Mesenchymal stem cell (in vitro differentiated cells and primary cell): ENCODE results near the gene HELLS.
"Not testable (repeated sequence)": the region's sequence is repeated elsewhere in the genome, so short reads cannot be mapped to it uniquely, and the experiment has no call there.

Experiments
- DNase-seq: peaks from one replicate; pipeline ENCODE4 v3.0.0-alpha.2; 2013
- H2AFZ ChIP-seq: one replicate; pipeline ENCODE4 v1.6.1; 2013; ENCODE audit warnings: low read depth, mild to moderate bottlenecking, control low read depth, inconsistent platforms, low read length, moderate library complexity
- H2AK5ac ChIP-seq: 2 replicates; pipeline ENCODE4 v1.6.1; 2013; ENCODE audit warnings: low read length, moderate library complexity, mild to moderate bottlenecking, inconsistent platforms; ENCODE audit not compliant: severe bottlenecking
- H2BK120ac ChIP-seq: one replicate; pipeline ENCODE4 v1.6.1; 2013; ENCODE audit warnings: low read depth, mild to moderate bottlenecking, inconsistent platforms, low read length, moderate library complexity
- H2BK12ac ChIP-seq, 2 experiments: one replicate each; pipeline ENCODE4 v1.6.1; 2013; ENCODE audit warnings: inconsistent platforms in 2 of 2, low read length in 2 of 2, mild to moderate bottlenecking in 2 of 2, moderate library complexity in 2 of 2, control low read depth in 1 of 2
- H2BK15ac ChIP-seq: one replicate; pipeline ENCODE4 v1.6.1; 2013; ENCODE audit warnings: mild to moderate bottlenecking, low read depth, inconsistent platforms; ENCODE audit not compliant: poor library complexity, severe bottlenecking
- H2BK5ac ChIP-seq: 2 replicates; pipeline ENCODE4 v1.6.1; 2013; ENCODE audit warnings: low read depth, mild to moderate bottlenecking, low read length, control low read depth, inconsistent platforms; ENCODE audit not compliant: poor library complexity, severe bottlenecking
- H3K14ac ChIP-seq, 2 experiments: one replicate each; pipeline ENCODE4 v1.6.1; 2013; ENCODE audit warnings: inconsistent platforms in 2 of 2, low read length in 2 of 2, control low read depth in 1 of 2, mild to moderate bottlenecking in 1 of 2, moderate library complexity in 1 of 2
- H3K18ac ChIP-seq, 2 experiments: one replicate each; pipeline ENCODE4 v1.6.1; 2013; ENCODE audit warnings: inconsistent platforms in 2 of 2, low read length in 2 of 2, control low read depth in 1 of 2, low read depth in 1 of 2, mild to moderate bottlenecking in 1 of 2
- H3K23ac ChIP-seq, 2 experiments: one replicate each; pipeline ENCODE4 v1.6.1; 2013; ENCODE audit warnings: inconsistent platforms in 2 of 2, low read length in 2 of 2, mild to moderate bottlenecking in 2 of 2, moderate library complexity in 2 of 2, control low read depth in 1 of 2
- H3K27ac ChIP-seq: 2 replicates; pipeline ENCODE4 v1.5.1; 2013; ENCODE audit warnings: mild to moderate bottlenecking, moderate library complexity, low read length, control low read depth, inconsistent platforms; ENCODE audit not compliant: poor library complexity, severe bottlenecking
- H3K27me3 ChIP-seq, 2 experiments: 2 replicates each; pipeline versions ENCODE4 v1.6.1 to v1.7.0; 2013; ENCODE audit warnings: low read length in 2 of 2, mild to moderate bottlenecking in 2 of 2, moderate library complexity in 2 of 2, control low read depth in 1 of 2, inconsistent platforms in 1 of 2; ENCODE audit not compliant: control insufficient read depth in 1 of 2, insufficient read depth in 1 of 2
- H3K36me3 ChIP-seq, 2 experiments: 2 replicates each; pipeline versions ENCODE4 v1.6.1 to v1.7.0; 2013; ENCODE audit warnings: low read length in 2 of 2, control low read depth in 1 of 2, inconsistent platforms in 1 of 2, low read depth in 1 of 2, mild to moderate bottlenecking in 1 of 2; ENCODE audit not compliant: insufficient read depth in 2 of 2, control insufficient read depth in 1 of 2
- H3K4ac ChIP-seq, 2 experiments: one replicate each; pipeline ENCODE4 v1.6.1; 2013; ENCODE audit warnings: inconsistent platforms in 2 of 2, low read length in 2 of 2, mild to moderate bottlenecking in 2 of 2, moderate library complexity in 2 of 2, control low read depth in 1 of 2, low read depth in 1 of 2
- H3K4me1 ChIP-seq: 2 replicates; pipeline ENCODE4 v1.6.1; 2013; ENCODE audit warnings: low read depth, low read length, control low read depth; ENCODE audit not compliant: control insufficient read depth, insufficient read depth
- H3K4me2 ChIP-seq: 2 replicates; pipeline ENCODE4 v1.6.1; 2013; ENCODE audit warnings: low read length, mild to moderate bottlenecking, inconsistent platforms; ENCODE audit not compliant: poor library complexity, severe bottlenecking
- H3K4me3 ChIP-seq, 2 experiments: 2 replicates each; pipeline versions ENCODE4 v1.5.1 to v1.7.0; 2013; ENCODE audit warnings: low read length in 2 of 2, mild to moderate bottlenecking in 2 of 2, control low read depth in 1 of 2, low read depth in 1 of 2; ENCODE audit not compliant: insufficient read depth in 1 of 2
- H3K79me1 ChIP-seq: replicated peaks from 2 replicates; pipeline ENCODE4 v1.6.1; 2013; ENCODE audit warnings: mild to moderate bottlenecking, control low read depth, low read length, inconsistent platforms; ENCODE audit not compliant: poor library complexity, severe bottlenecking
- H3K9ac ChIP-seq: 2 replicates; pipeline ENCODE4 v1.7.0; 2013; ENCODE audit warnings: mild to moderate bottlenecking, low read length, moderate library complexity
- H3K9me3 ChIP-seq: 2 replicates; pipeline ENCODE4 v1.7.0; 2013; ENCODE audit warnings: mild to moderate bottlenecking, low read length; ENCODE audit not compliant: control insufficient read depth
- H4K8ac ChIP-seq: one replicate; pipeline ENCODE4 v1.6.1; 2013; ENCODE audit warnings: inconsistent platforms, mild to moderate bottlenecking, low read length, moderate library complexity
- H4K91ac ChIP-seq: one replicate; pipeline ENCODE4 v1.6.1; 2013; ENCODE audit warnings: mild to moderate bottlenecking, low read length, inconsistent platforms
- WGBS: methylation state at CpG from one replicate; pipeline ENCODE4 v1.1.7; 2013; ENCODE audit warnings: mixed read lengths; 5-methylcytosine and 5-hydroxymethylcytosine counted together

Gene HELLS

DNA sequence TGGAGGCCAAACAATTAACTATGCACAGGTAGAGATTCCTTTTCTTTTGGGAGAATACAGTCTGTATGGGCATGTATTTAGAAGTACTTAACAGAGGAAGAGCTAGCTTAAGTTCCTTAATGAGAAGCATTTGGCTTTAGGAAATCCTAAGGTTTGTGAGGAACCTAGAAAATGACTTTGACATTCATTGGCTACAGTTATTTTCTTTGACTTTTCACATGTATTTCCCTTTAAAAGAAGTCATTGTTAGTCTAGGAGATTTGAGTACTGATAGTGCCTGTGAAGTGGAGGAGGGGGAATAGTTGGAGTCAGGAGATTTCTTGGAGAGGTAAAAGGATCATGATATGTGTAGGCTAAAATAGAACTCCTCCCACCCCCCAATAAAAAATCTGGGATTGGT, 3.6 kb downstream of the HELLS start:
- no peak overlapping the region for H2BK15ac ChIP-seq
- H3K4me2 ChIP-seq: no peak overlapping the region
- no peaks in the 10 kb centered on the region for H3K27me3 ChIP-seq
- peaks cover 8% of the 10 kb centered on the region for H3K79me1 ChIP-seq
- peaks cover 0 to 4% of the 10 kb centered on the region in 2 experiments for H3K36me3 ChIP-seq
- H3K23ac ChIP-seq: no peak overlapping the region
- no peak overlapping the region for H3K9ac ChIP-seq
- no peak overlapping the region for H2BK12ac ChIP-seq
- no peak overlapping the region for H3K4ac ChIP-seq
- no peak overlapping the region for H3K27ac ChIP-seq
- no peak overlapping the region for H4K8ac ChIP-seq
- no peak overlapping the region for H2BK120ac ChIP-seq
- no peak for DNase-seq
- H2BK5ac ChIP-seq: no peak overlapping the region
- H3K4me1 ChIP-seq: peaks cover 5% of the 10 kb centered on the region
- H4K91ac ChIP-seq: no peak overlapping the region
- no peak overlapping the region for H3K14ac ChIP-seq
- no peaks in the 10 kb centered on the region for H3K9me3 ChIP-seq
- no peak overlapping the region for H2AK5ac ChIP-seq
- no peak overlapping the region for H3K18ac ChIP-seq
- H3K4me3 ChIP-seq: no peak overlapping the region
- H2AFZ ChIP-seq: no peak overlapping the region

DNA sequence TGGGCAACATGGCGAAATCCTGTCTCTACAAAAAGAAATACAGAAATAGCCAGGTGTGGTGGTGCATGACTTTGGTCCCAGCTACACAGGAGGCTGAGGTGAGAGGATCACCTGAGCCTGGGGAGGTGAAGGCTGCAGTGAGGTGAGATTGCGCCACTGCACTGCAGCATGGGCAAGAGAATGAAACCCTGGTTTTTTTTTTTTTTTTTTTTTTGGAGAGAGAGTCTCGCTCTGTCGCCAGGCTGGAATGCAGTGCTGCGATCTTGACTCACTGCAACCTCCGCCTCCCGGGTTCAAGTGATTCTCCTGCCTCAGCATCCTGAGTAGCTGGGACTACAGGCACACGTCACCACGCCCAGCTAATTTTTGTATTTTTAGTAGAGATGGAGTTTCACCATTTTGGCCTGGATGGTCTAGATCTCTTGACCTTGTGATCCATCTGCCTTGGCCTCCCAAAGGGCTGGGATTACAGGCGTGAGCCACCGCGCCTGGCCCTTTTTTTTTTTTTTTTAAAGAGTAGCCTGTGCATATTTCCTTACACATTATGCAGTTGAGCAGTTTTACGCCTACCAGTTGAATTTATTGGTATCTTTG, 22.2 kb downstream of the HELLS start:
- H3K9me3 ChIP-seq, H3K79me1 ChIP-seq, H3K23ac ChIP-seq, H3K27me3 ChIP-seq, DNase-seq, H2BK120ac ChIP-seq, H2BK5ac ChIP-seq, H4K91ac ChIP-seq, H2BK15ac ChIP-seq, H3K4me3 ChIP-seq, H3K4ac ChIP-seq, H3K9ac ChIP-seq, H3K27ac ChIP-seq, H2AFZ ChIP-seq, H3K18ac ChIP-seq, H2BK12ac ChIP-seq, H3K4me2 ChIP-seq, H4K8ac ChIP-seq, H3K14ac ChIP-seq, H2AK5ac ChIP-seq, H3K4me1 ChIP-seq: not testable (repeated sequence)
- WGBS: 69% methylated on average over 12 of the region's 13 CpGs
- H3K36me3 ChIP-seq: peaks cover 3 to 12% of the 10 kb centered on the region in 2 experiments

DNA sequence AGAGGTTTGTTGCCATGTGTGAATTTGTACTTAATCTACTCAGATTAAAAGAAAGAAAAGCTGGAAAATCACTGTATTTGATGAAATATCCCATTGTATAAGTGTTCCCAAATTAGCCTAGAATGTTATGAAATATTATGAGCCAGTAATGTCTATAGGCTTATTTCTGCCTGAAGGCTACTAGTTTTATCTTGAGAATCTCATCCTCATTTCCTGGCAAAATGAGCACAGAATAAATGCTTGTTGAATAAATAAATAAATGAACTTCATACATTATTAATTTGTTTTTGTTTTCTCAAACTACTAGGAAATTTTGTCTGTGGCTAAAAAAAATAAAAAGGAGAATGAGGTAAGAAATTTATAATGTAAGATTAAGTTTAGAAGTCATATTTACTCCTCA, 25.5 kb downstream of the HELLS start:
- DNase-seq: no peak
- H3K23ac ChIP-seq: no peak overlapping the region
- H3K4me2 ChIP-seq: no peak overlapping the region
- H4K91ac ChIP-seq: no peak overlapping the region
- no peak overlapping the region for H3K27ac ChIP-seq
- H3K4me3 ChIP-seq: no peak overlapping the region
- no peak overlapping the region for H2BK12ac ChIP-seq
- no peaks in the 10 kb centered on the region for H3K27me3 ChIP-seq
- no peak overlapping the region for H4K8ac ChIP-seq
- H3K36me3 ChIP-seq: peaks cover 4 to 5% of the 10 kb centered on the region in 2 experiments
- H3K18ac ChIP-seq: no peak overlapping the region
- no peak overlapping the region for H2AFZ ChIP-seq
- no peak overlapping the region for H2BK5ac ChIP-seq
- no peak overlapping the region for H2BK15ac ChIP-seq
- no peak overlapping the region for H2BK120ac ChIP-seq
- no peaks in the 10 kb centered on the region for H3K9me3 ChIP-seq
- H3K4ac ChIP-seq: no peak overlapping the region
- no peaks in the 10 kb centered on the region for H3K4me1 ChIP-seq
- H3K14ac ChIP-seq: no peak overlapping the region
- no peak overlapping the region for H2AK5ac ChIP-seq
- H3K79me1 ChIP-seq: peaks cover 8% of the 10 kb centered on the region
- no peak overlapping the region for H3K9ac ChIP-seq

DNA sequence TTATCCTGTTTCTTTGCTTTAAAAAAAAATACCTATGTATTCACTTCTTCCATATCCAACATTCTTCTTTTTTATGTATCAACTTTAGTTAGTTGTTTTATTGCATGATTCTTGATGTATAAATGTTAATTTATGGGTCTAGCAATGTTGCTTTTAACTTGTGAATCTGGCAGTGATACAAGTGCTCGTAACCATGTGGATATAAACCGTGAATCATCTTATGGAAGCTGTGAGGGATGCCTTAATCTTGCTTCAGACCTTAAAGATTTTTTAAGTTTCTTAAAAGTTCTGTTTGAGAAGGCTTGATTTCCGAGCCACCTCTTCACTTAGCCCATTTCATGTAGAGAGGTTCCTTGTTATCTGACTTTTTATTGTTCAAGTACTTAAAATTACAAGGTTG, 25.9 kb downstream of the HELLS start:
- Histone ChIP-seq H3K79me1 (peaks cover 8% of the 10 kb centered on the region), H2BK5ac (no peak overlapping the region), H3K4me3 (no peak overlapping the region), H3K27me3 (no peaks in the 10 kb centered on the region), H4K91ac (no peak overlapping the region), H3K4me1 (no peaks in the 10 kb centered on the region), H2BK15ac (no peak overlapping the region), H3K27ac (no peak overlapping the region), H4K8ac (no peak overlapping the region), H2AFZ (no peak overlapping the region), H3K9ac (no peak overlapping the region), H2BK120ac (no peak overlapping the region), H3K4ac (no peak overlapping the region), H2BK12ac (no peak overlapping the region), H3K9me3 (no peaks in the 10 kb centered on the region), H3K23ac (no peak overlapping the region), H2AK5ac (no peak overlapping the region), H3K36me3 (peaks cover 4 to 6% of the 10 kb centered on the region in 2 experiments), H3K14ac (no peak overlapping the region), H3K18ac (no peak overlapping the region), H3K4me2 (no peak overlapping the region)
- 100% methylated on average over 2 of the region's 3 CpGs for WGBS
- no peak for DNase-seq
